GM12878 (cell line): ENCODE results near the gene SERPINA9. TPM values are rescaled to one million over a fixed set of nuclear protein-coding genes. Genes with fewer than 3 reads are reported as not detected.

ENCODE experiments used
- ATAC-seq: fragments of 200-7000 bp; cut with Tn5 transposase; 3 replicates; pipeline ENCODE4 v1.9.1; 2020; ENCODE audit warnings: mild to moderate bottlenecking, moderate library complexity
- BruUV-seq: library from RNA; stranded (reverse); fragments of 400-500 nt; replicated peaks from 2 replicates; lab custom pipeline; 2021; lab: Mats Ljungman, UMichigan
- CTCF ChIA-PET: fragments of 300-600 bp; sonication (Branson Sonifier 250); formaldehyde crosslinking; extraction: SDS; loops from one replicate; lab custom pipeline; 2021; ENCODE audit warnings: inconsistent platforms; lab: Yijun Ruan, JAX
- POLR2A ChIA-PET: fragments of 350-600 bp; formaldehyde crosslinking; extraction: SDS; loops from one replicate; lab custom pipeline; 2021; ENCODE audit warnings: inconsistent platforms; lab: Charles Lee
- RAD21 ChIA-PET: fragments of 300-600 bp; sonication (Branson Sonifier 250); formaldehyde crosslinking; loops from one replicate; lab custom pipeline; 2023; ENCODE audit warnings: antibody characterized with exemption; ENCODE audit not compliant: unreplicated experiment; lab: Charles Lee
- SMC1A ChIA-PET: fragments of 300-600 bp; sonication (Branson Sonifier 250); formaldehyde crosslinking; loops from one replicate; lab custom pipeline; 2023; ENCODE audit not compliant: unreplicated experiment, uncharacterized antibody; lab: Charles Lee
- DNase-seq: peaks from one replicate; pipeline ENCODE4 v3.0.0-alpha.2; 2011; ENCODE audit warnings: low read depth, low spot score
- FAIRE-seq: peaks from 3 replicates; lab custom pipeline; 2011; peaks lifted over from hg19 to GRCh38; lab: Jason Lieb, UNC
- H2AFZ ChIP-seq: 2 replicates; pipeline ENCODE4 v1.6.0; 2011; ENCODE audit warnings: low read depth, low read length, control low read depth; ENCODE audit not compliant: control insufficient read depth
- H3K27ac ChIP-seq: 2 replicates; pipeline ENCODE4 v1.5.1; 2011; ENCODE audit warnings: control low read depth; ENCODE audit not compliant: control insufficient read depth, insufficient read depth
- H3K27me3 ChIP-seq, 2 experiments: replicated peaks in 1 of 2; 2 replicates each; pipeline versions ENCODE4 v1.6.0 to v1.6.1; 2011; ENCODE audit warnings: low read length in 1 of 2; ENCODE audit not compliant: control insufficient read depth in 2 of 2, insufficient read depth in 2 of 2
- H3K36me3 ChIP-seq, 2 experiments: 2 replicates each; pipeline ENCODE4 v1.5.1; 2011; ENCODE audit warnings: low read length in 1 of 2; ENCODE audit not compliant: control insufficient read depth in 2 of 2, insufficient read depth in 2 of 2
- H3K4me1 ChIP-seq: 2 replicates; pipeline ENCODE4 v1.6.1; 2011; ENCODE audit warnings: mild to moderate bottlenecking, low read length, moderate library complexity, mixed read lengths; ENCODE audit not compliant: control insufficient read depth, insufficient read depth
- H3K4me2 ChIP-seq: 2 replicates; pipeline ENCODE4 v1.6.0; 2011; ENCODE audit warnings: control low read depth; ENCODE audit not compliant: control insufficient read depth, insufficient read depth
- H3K4me3 ChIP-seq: fragments of 200-600 bp; sonication (generic); 2 replicates; pipeline ENCODE4 v1.5.1; 2016
- H3K79me2 ChIP-seq: 2 replicates; pipeline ENCODE4 v1.6.0; 2011; ENCODE audit warnings: low read length; ENCODE audit not compliant: control insufficient read depth, insufficient read depth
- H3K9ac ChIP-seq: 2 replicates; pipeline ENCODE4 v1.8.0; 2011; ENCODE audit warnings: low read length, control low read depth, mixed read lengths; ENCODE audit not compliant: control insufficient read depth, insufficient read depth
- H3K9me3 ChIP-seq: replicated peaks from 3 replicates; pipeline ENCODE4 v1.5.1; 2011; ENCODE audit warnings: mild to moderate bottlenecking, low read length; ENCODE audit not compliant: control insufficient read depth, insufficient read depth
- H4K20me1 ChIP-seq: 2 replicates; pipeline ENCODE4 v1.6.0; 2011; ENCODE audit not compliant: control insufficient read depth, insufficient read depth
- CBFB ChIP-seq: IDR thresholded peaks from 2 replicates; pipeline ENCODE4 v1.6.1; 2016; ENCODE audit warnings: antibody characterized with exemption, low read depth
- CHD2 ChIP-seq: IDR thresholded peaks from 2 replicates; pipeline ENCODE4 v1.6.1; 2011; ENCODE audit warnings: low read depth, low read length, improper control_type of control experiment, borderline replicate concordance
- KLF5 ChIP-seq: fragments of 450-650 bp; IDR thresholded peaks from 2 replicates; pipeline ENCODE4 v1.6.1; 2014; ENCODE audit warnings: mild to moderate bottlenecking; ENCODE audit not compliant: partially characterized antibody
- MTA2 ChIP-seq: fragments of 450-650 bp; IDR thresholded peaks from 2 replicates; pipeline ENCODE4 v1.6.1; 2016; ENCODE audit warnings: low read depth, mild to moderate bottlenecking, moderate library complexity
- TBL1XR1 ChIP-seq: IDR thresholded peaks from 2 replicates; pipeline ENCODE4 v1.6.1; 2012; ENCODE audit warnings: low read depth, low read length, improper control_type of control experiment
- ZNF217 ChIP-seq: fragments of 450-650 bp; IDR thresholded peaks from 2 replicates; pipeline ENCODE4 v1.6.1; 2017; ENCODE audit warnings: antibody characterized with exemption, mild to moderate bottlenecking
- WGBS: methylation state at CpG from one replicate; pipeline ENCODE4 v1.1.6; 2016; ENCODE audit warnings: low lambda C conversion rate; ENCODE audit not compliant: insufficient replicate concordance, insufficient coverage; ENCODE audit errors: missing lambda C conversion rate; 5-methylcytosine and 5-hydroxymethylcytosine counted together
- in situ Hi-C: fragments of 300-500 bp; cut with MboI; formaldehyde crosslinking; loops from 9 replicates; pipeline ENCODE4 v1.14.3; 2018; ENCODE audit warnings: mixed read lengths
- intact Hi-C: fragments of 100-400 bp; cut with micrococcal nuclease; formaldehyde crosslinking; loops from one replicate; pipeline ENCODE4 v1.14.2; 2022; ENCODE audit not compliant: unreplicated experiment
- polyA plus RNA-seq, 11 experiments: library from polyadenylated mRNA; depleted of rRNA in 4 of 11; unstranded in 6 of 11; stranded (reverse) in 5 of 11; fragments of >200 nt; fragmentation: Nextera tagmentation in 4 of 11; fragmentation: Illumina TruSeq in 1 of 11; extraction: Ambion mirVana in 4 of 11; extraction: Trizol in 1 of 11; gene quantifications; 1 replicate in 1 of 11; 2 replicates in 10 of 11; pipeline versions ENCODE4 v1.2.1 to v1.2.3, GENCODE V29; 2011 to 2016; ENCODE audit warnings: inconsistent platforms in 2 of 11, missing spikeins in 2 of 11, low read depth in 1 of 11
- total RNA-seq, 4 experiments: library from RNA; depleted of rRNA in 3 of 4; stranded (reverse); fragments of >200 nt in 3 of 4; fragmentation: Illumina TruSeq in 1 of 4; extraction: Trizol in 1 of 4; gene quantifications; 2 replicates each; pipeline versions ENCODE4 v1.2.1 to v1.2.3, GENCODE V29; 2013 to 2021

Gene SERPINA9
- total and polyA plus RNA-seq, 10 of the 15 experiments (the other 5 are each of a cell fraction or from before 2014, with no cell fraction given): 0.05 TPM; not detected in 9

- TF ChIP-seq ZNF217 (no peak), MTA2 (no peak), CHD2 (no peak), KLF5 (no peak), CBFB (no peak)
Observed at GRCh38 chr14:94470311-94470710, 5.7 kb downstream of the SERPINA9 start (continued).

- intact Hi-C loops: no loop called here
- H3K9me3 ChIP-seq: no peaks in the 10 kb centered on the region; the same call in 2 of the 3 replicates
- H3K4me1 ChIP-seq: no peaks in the 10 kb centered on the region
- no peaks in the 10 kb centered on the region for H3K36me3 ChIP-seq
- H3K9ac ChIP-seq: no peak overlapping the region
- POLR2A ChIA-PET: no interaction called here
- H4K20me1 ChIP-seq: no peaks in the 10 kb centered on the region
- RAD21 ChIA-PET: no interaction called here
- CTCF ChIA-PET: interaction anchor here (1.4 kb wide), 1 partner anchor 17 kb away, joined by 7 read pairs; no protein-coding TSS in a partner anchor
- 36% methylated on average over 3 of the region's 3 CpGs for WGBS
- no peak overlapping the region for H3K4me3 ChIP-seq
- H3K79me2 ChIP-seq: no peaks in the 10 kb centered on the region
- SMC1A ChIA-PET: no interaction called here
- H3K27ac ChIP-seq: no peak overlapping the region
- FAIRE-seq: no peak
- no peak for TF ChIP-seq TBL1XR1
- no peak overlapping the region for H2AFZ ChIP-seq
- in situ Hi-C loops: no loop called here
- DNase-seq: no peak
- H3K27me3 ChIP-seq: no peaks in the 10 kb centered on the region
- H3K4me2 ChIP-seq: no peak overlapping the region
- no TSS peak for BruUV-seq
- ATAC-seq: no peak
Observed at GRCh38 chr14:94469261-94469660, 6.7 kb downstream of the SERPINA9 start.
